SKM-1 (cell line): ENCODE measurements around the gene IPO9.
A peak's percentile ranks its signal among the peaks of the same experiment; 100 is the strongest.
"Not testable (repeated sequence)": the region's sequence is repeated elsewhere in the genome, so short reads cannot be mapped to it uniquely, and the experiment has no call there.

Experiments
- DNase-seq: peaks from one replicate; lab custom pipeline; 2025; ENCODE audit not compliant: unreplicated experiment; lab: John Stamatoyannopoulos, UW

IPO9 gene

GRCh38 chr1:201845331-201846083, 16.6 kb downstream of the IPO9 start:
- DNase-seq, result no peak

- DNase-seq, result no peak
These were observed 18.2 kb downstream of the IPO9 start for GRCh38 chr1:201847150-201847549.

GRCh38 chr1:201848230-201848629, 19.3 kb downstream of the IPO9 start:
- no peak for DNase-seq

- DNase-seq, result no peak
These were observed 20.6 kb downstream of the IPO9 start for GRCh38 chr1:201849372-201850052.

GRCh38 chr1:201850053-201850397, 21.1 kb downstream of the IPO9 start:
- no peak for DNase-seq

- no peak for DNase-seq
These were observed 23.0 kb downstream of the IPO9 start for GRCh38 chr1:201851949-201852348.

- DNase-seq, result not testable (repeated sequence)
These were observed 27.8 kb downstream of the IPO9 start for GRCh38 chr1:201856722-201857121.

- DNase-seq, result no peak
These were observed 30.5 kb downstream of the IPO9 start for GRCh38 chr1:201859424-201859823.

GRCh38 chr1:201861448-201861847, 32.5 kb downstream of the IPO9 start:
- DNase-seq, result no peak

- no peak for DNase-seq
These were observed 41.4 kb downstream of the IPO9 start for GRCh38 chr1:201870397-201870796.

- no peak for DNase-seq
These were observed 45.7 kb downstream of the IPO9 start for GRCh38 chr1:201874672-201875071.

GRCh38 chr1:201876148-201876818, 47.3 kb downstream of the IPO9 start:
- no peak for DNase-seq

GRCh38 chr1:201877877-201878401, 49.0 kb downstream of the IPO9 start:
- peak; percentile 34 for DNase-seq

GRCh38 chr1:201880928-201881571, 52.1 kb downstream of the IPO9 start:
- DNase-seq, result peak; percentile 57

GRCh38 chr1:201881617-201882016, 52.7 kb downstream of the IPO9 start:
- DNase-seq, result no peak

- DNase-seq, result peak; percentile 98
These were observed 53.7 kb downstream of the IPO9 start for GRCh38 chr1:201882665-201883132.

- no peak for DNase-seq
These were observed 54.3 kb downstream of the IPO9 start for GRCh38 chr1:201883266-201883665.

GRCh38 chr1:201883786-201884185, 54.8 kb downstream of the IPO9 start:
- peak; percentile 91 for DNase-seq

- DNase-seq, result no peak
These were observed 55.5 kb downstream of the IPO9 start for GRCh38 chr1:201884425-201884824.

GRCh38 chr1:201885531-201886075, 56.6 kb downstream of the IPO9 start:
- DNase-seq, result no peak
